ENCODE data around the gene ERGIC3.

ERGIC3 gene

GRCh38 chr20:35503281-35503680 is 38.6 kb upstream of the ERGIC3 start:
- FAIRE-seq (no peak), DNase-seq (ENCODE audit: insufficient read length, low spot score) (no peak)
- TF ChIP-seq CTCF (IDR thresholded peaks at IDR 0.05; ENCODE audit: insufficient read depth, missing control alignments) = no peak

- FAIRE-seq (no peak), DNase-seq (ENCODE audit: insufficient read length, low spot score) (no peak)
Measured at GRCh38 chr20:35503841-35504561, 37.9 kb upstream of the ERGIC3 start.

GRCh38 chr20:35504751-35505150 is 37.1 kb upstream of the ERGIC3 start:
- no peak for TF ChIP-seq CTCF (IDR thresholded peaks at IDR 0.05; ENCODE audit: insufficient read depth, missing control alignments)
- FAIRE-seq (no peak), DNase-seq (ENCODE audit: insufficient read length, low spot score) (no peak)

More at GRCh38 chr20:35503841-35504561, 37.9 kb upstream of the ERGIC3 start:
- TF ChIP-seq CTCF (IDR thresholded peaks at IDR 0.05; ENCODE audit: insufficient read depth, missing control alignments) = no peak

GRCh38 chr20:35506179-35506578 is 35.7 kb upstream of the ERGIC3 start:
- FAIRE-seq = no peak

GRCh38 chr20:35506872-35507638 is 34.8 kb upstream of the ERGIC3 start:
- FAIRE-seq (no peak), DNase-seq (ENCODE audit: insufficient read length, low spot score) (no peak)
- TF ChIP-seq CTCF (IDR thresholded peaks at IDR 0.05; ENCODE audit: insufficient read depth, missing control alignments) = no peak

More at GRCh38 chr20:35506179-35506578, 35.7 kb upstream of the ERGIC3 start:
- TF ChIP-seq CTCF (IDR thresholded peaks at IDR 0.05; ENCODE audit: insufficient read depth, missing control alignments) = no peak
- DNase-seq (ENCODE audit: insufficient read length, low spot score) = no peak

GRCh38 chr20:35508493-35509218 is 33.2 kb upstream of the ERGIC3 start:
- FAIRE-seq = no peak

More at GRCh38 chr20:35508493-35509218, 33.2 kb upstream of the ERGIC3 start:
- TF ChIP-seq CTCF (IDR thresholded peaks at IDR 0.05; ENCODE audit: insufficient read depth, missing control alignments) = no peak
- DNase-seq (ENCODE audit: insufficient read length, low spot score) = no peak

Data from D721Med (cell line).